ENCODE data around the gene COPS6.

Gene COPS6

DNA sequence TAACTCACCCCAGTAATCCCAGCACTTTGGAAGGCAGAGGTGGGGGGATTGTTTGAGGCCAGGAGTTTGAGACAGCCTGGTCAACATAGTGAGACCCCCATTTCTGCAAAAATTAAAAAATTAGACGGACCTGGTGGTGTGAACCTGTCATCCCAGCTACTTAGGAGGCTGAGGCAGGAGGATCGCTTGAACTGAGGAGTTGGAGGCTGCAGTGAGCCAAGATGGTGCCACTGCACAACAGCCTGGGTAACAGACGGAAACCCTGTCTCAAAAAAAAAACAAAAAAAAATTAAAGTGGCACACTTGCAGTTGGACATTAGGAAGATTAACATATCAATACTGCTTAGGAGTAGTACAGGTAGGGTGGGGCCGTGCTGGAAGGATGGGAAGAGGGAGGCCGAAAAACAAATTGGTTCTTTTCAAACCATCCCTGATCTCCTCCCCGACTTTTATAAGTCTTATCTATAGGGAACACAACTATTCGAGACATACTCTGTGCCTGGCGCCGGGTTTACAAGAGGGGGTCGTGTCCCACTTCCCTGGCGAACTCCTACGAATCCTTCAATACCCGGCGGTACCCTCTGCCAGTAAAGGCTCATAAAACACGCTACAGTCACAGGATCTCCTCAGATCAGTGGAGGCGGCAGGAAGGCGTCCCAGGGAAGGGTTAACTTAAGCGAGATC, 29.8 kb downstream of the COPS6 start:
- Histone ChIP-seq H3K27ac (ENCODE audit: low read depth, low read length) (peak overlapping the region; percentile 62), H3K4me1 (ENCODE audit: control insufficient read depth, low read length) (peaks cover 19% of the 10 kb centered on the region)
- no peak for TF ChIP-seq EZH2phosphoT487 (IDR thresholded peaks at IDR 0.05; ENCODE audit: borderline replicate concordance, low read length)
- TF ChIP-seq, protein P1, sequence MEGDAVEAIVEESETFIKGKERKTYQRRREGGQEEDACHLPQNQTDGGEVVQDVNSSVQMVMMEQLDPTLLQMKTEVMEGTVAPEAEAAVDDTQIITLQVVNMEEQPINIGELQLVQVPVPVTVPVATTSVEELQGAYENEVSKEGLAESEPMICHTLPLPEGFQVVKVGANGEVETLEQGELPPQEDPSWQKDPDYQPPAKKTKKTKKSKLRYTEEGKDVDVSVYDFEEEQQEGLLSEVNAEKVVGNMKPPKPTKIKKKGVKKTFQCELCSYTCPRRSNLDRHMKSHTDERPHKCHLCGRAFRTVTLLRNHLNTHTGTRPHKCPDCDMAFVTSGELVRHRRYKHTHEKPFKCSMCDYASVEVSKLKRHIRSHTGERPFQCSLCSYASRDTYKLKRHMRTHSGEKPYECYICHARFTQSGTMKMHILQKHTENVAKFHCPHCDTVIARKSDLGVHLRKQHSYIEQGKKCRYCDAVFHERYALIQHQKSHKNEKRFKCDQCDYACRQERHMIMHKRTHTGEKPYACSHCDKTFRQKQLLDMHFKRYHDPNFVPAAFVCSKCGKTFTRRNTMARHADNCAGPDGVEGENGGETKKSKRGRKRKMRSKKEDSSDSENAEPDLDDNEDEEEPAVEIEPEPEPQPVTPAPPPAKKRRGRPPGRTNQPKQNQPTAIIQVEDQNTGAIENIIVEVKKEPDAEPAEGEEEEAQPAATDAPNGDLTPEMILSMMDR (IDR thresholded peaks at IDR 0.05; ENCODE audit: low read depth, low read length, poor library complexity, severe bottlenecking) = no peak

DNA sequence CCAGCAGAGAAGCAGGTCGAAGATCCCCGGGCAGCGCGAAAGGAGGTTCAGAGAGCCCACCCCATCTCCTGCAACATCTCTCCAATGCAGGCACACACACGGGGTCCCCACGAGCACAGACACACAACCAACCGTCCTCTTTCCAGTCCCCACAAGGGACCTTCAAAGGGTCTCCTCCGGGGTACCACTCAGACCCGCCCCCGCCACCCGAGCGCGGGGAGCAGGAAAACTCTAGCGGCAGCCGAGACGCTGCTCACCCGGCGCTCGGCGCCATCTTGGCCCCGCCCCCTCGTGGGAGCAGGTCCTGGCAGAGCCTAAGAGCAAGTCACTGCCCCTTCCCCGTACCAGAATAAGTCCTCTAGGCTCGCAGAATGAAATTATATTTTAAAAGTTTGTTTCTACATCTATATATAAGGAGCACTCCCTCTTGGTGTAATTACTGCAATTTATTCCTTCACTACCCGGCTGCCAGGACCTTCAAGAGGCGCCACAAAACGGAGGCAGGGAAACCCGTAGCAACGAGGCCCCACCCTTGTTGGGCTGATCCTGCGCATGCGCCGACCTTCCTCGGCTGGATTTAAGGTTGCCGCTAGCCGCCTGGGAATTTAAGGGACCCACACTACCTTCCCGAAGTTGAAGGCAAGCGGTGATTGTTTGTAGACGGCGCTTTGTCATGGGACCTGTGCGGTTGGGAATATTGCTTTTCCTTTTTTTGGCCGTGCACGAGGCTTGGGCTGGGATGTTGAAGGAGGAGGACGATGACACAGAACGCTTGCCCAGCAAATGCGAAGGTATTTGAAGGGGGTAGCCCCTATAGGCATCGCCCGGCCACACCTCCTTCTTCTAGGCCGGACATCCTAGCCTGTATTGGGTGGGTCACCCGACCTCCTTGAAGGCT, 30.6 kb downstream of the COPS6 start, which contains the start of the genes CNPY4 and TAF6:
TSS of gene CNPY4 (plus strand) at position 563 of the 898 bp plus-strand sequence. CDS start at position 674, 111 bp downstream.
TSS of gene TAF6 (minus strand) at position 287 of the 898 bp plus-strand sequence. CDS start 5,149 bp downstream, outside the sequence.
- Histone ChIP-seq H3K79me2 (ENCODE audit: control insufficient read depth, low read length) (peaks cover 41% of the 10 kb centered on the region), H3K4me2 (ENCODE audit: low read length) (peak within 1 kb of the TSS; percentile 67), H3K27ac (ENCODE audit: low read depth, low read length) (peak within 1 kb of the TSS; percentile 62), H3K9me2 (replicated peaks; ENCODE audit: control insufficient read depth, low read length) (no peaks in the 10 kb centered on the region), H3K4me3 (ENCODE audit: low read length) (peak within 1 kb of the TSS; percentile 82), H3K4me1 (ENCODE audit: control insufficient read depth, low read length) (peaks cover 24% of the 10 kb centered on the region), H3F3A (ENCODE audit: control insufficient read depth, insufficient read depth) (peaks cover 10% of the 10 kb centered on the region), H4K20me1 (ENCODE audit: control insufficient read depth, insufficient read depth, low read depth, low read length) (no peaks in the 10 kb centered on the region), H3K27me3 (ENCODE audit: control insufficient read depth, low read length) (no peaks in the 10 kb centered on the region), H3K9me3 (ENCODE audit: control insufficient read depth, insufficient read depth, low read length) (no peaks in the 10 kb centered on the region), H3K36me3 (ENCODE audit: control insufficient read depth, low read length) (peaks cover 19% of the 10 kb centered on the region)
- TF ChIP-seq, protein P1 (IDR thresholded peaks at IDR 0.05; ENCODE audit: low read depth, low read length, poor library complexity, severe bottlenecking) = no peak

More for the DNA sequence above, 29.8 kb downstream of the COPS6 start:
- H3K4me3 ChIP-seq (ENCODE audit: low read length) = peak overlapping the region; percentile 82
- no peaks in the 10 kb centered on the region for H4K20me1 ChIP-seq (ENCODE audit: control insufficient read depth, insufficient read depth, low read depth, low read length)
- H3F3A ChIP-seq (ENCODE audit: control insufficient read depth, insufficient read depth) = peaks cover 7% of the 10 kb centered on the region
- H3K9me2 ChIP-seq (replicated peaks; ENCODE audit: control insufficient read depth, low read length) = no peaks in the 10 kb centered on the region
- no peaks in the 10 kb centered on the region for H3K27me3 ChIP-seq (ENCODE audit: control insufficient read depth, low read length)
- H3K9me3 ChIP-seq (ENCODE audit: control insufficient read depth, insufficient read depth, low read length) = no peaks in the 10 kb centered on the region
- H3K79me2 ChIP-seq (ENCODE audit: control insufficient read depth, low read length) = peaks cover 38% of the 10 kb centered on the region
- H3K36me3 ChIP-seq (ENCODE audit: control insufficient read depth, low read length) = peaks cover 19% of the 10 kb centered on the region
- H3K4me2 ChIP-seq (ENCODE audit: low read length) = peak overlapping the region; percentile 67

DNA sequence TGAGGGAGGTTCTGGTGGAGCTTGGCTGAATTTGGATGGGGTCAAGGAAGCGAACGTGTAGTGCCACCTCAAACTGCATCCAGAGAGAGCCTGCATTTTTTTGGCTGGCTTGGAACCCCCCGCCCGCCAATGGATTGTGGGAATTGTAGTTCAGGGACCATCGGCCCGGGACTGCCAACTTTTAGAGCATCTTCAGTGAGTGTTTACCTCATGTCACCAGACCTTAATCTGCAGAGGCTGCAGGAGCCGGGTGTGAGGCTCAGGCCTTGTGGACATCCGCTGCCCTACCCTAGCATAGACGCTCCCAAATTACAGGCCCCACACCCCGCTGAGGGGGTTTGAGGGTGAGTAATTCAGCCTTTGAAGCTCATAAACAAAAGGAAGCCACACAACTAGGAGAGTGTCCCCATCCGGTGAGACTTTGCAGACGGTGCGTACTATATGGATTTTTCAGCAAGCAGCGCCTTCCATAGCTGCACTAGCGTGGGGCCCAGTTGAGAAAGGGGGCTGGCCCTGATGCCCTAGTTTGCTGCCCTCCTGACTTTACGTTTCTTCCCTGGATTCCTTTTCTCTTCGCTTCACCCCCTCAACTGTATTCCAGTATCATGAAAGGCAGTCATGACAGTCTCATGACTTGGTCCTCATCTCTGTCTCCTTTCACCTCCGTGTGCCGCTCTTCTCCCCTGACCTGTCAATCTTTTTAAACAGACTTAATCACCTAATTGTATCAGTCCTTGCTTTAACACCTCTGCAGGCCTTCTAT, 31.4 kb downstream of the COPS6 start:
- Histone ChIP-seq H3K79me2 (ENCODE audit: control insufficient read depth, low read length) (peaks cover 49% of the 10 kb centered on the region), H3K9me3 (ENCODE audit: control insufficient read depth, insufficient read depth, low read length) (no peaks in the 10 kb centered on the region), H3K27ac (ENCODE audit: low read depth, low read length) (peak overlapping the region; percentile 62), H3K27me3 (ENCODE audit: control insufficient read depth, low read length) (no peaks in the 10 kb centered on the region), H3K4me1 (ENCODE audit: control insufficient read depth, low read length) (peaks cover 33% of the 10 kb centered on the region), H3K4me2 (ENCODE audit: low read length) (peak overlapping the region; percentile 67), H3F3A (ENCODE audit: control insufficient read depth, insufficient read depth) (peaks cover 14% of the 10 kb centered on the region), H3K4me3 (ENCODE audit: low read length) (peak overlapping the region; percentile 82), H3K36me3 (ENCODE audit: control insufficient read depth, low read length) (peaks cover 23% of the 10 kb centered on the region), H4K20me1 (ENCODE audit: control insufficient read depth, insufficient read depth, low read depth, low read length) (no peaks in the 10 kb centered on the region), H3K9me2 (replicated peaks; ENCODE audit: control insufficient read depth, low read length) (no peaks in the 10 kb centered on the region)
- no peak for TF ChIP-seq EZH2phosphoT487 (IDR thresholded peaks at IDR 0.05; ENCODE audit: borderline replicate concordance, low read length)
- TF ChIP-seq, protein P1 (IDR thresholded peaks at IDR 0.05; ENCODE audit: low read depth, low read length, poor library complexity, severe bottlenecking) = no peak

Data from DOHH2 (cell line).